LoVo (cell line): ENCODE data around the gene UAP1L1.
A peak's percentile ranks its signal among the peaks of the same experiment; 100 is the strongest.

Source experiments
- DNase-seq: peaks from one replicate; pipeline ENCODE4 v3.0.0-alpha.2; 2016; ENCODE audit warnings: low spot score

Gene UAP1L1

DNA sequence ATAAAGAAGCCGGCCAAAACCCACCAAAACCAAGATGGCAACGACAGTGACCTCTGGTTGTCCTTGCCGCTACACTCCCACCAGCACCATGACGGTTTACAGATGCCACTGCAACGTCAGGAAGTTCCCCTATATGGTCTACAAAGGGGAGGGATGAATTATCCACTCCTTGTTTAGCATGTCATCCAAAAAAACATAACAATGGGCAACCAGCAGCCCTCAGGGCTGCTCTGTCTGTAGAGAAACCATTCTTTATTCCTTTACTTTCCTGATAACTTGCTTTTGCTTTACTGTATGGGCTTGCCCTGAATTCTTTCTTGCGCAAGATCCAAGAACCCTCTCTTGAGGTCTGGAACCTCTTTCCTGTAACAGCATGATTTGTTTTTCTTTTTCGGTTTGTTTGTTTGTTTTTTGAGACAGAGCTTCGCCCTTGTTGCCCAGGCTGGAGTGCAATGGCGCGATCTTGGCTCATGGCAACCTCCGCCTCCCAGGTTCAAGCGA is 2.0 kb upstream of the UAP1L1 start:
- no peak for DNase-seq

DNA sequence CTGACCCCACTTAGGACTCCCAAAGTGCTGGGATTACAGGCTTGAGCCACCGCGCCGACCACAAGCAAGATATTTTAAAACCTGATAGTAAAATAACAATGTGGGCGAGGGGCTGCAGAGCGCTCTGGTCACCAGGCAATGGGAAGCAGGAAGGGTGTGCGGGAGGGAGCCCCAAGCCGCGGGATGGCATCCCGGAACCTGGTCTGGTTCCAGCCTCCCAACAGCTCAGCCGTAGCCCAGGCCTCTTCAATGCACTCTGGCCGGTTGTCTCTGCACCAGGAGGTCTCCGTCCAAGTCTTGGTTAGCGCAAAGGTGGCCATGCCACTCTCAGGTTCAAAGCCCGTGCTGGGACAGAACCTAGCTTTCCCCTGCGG is 694 bp upstream of the UAP1L1 start:
- DNase-seq = no peak

DNA sequence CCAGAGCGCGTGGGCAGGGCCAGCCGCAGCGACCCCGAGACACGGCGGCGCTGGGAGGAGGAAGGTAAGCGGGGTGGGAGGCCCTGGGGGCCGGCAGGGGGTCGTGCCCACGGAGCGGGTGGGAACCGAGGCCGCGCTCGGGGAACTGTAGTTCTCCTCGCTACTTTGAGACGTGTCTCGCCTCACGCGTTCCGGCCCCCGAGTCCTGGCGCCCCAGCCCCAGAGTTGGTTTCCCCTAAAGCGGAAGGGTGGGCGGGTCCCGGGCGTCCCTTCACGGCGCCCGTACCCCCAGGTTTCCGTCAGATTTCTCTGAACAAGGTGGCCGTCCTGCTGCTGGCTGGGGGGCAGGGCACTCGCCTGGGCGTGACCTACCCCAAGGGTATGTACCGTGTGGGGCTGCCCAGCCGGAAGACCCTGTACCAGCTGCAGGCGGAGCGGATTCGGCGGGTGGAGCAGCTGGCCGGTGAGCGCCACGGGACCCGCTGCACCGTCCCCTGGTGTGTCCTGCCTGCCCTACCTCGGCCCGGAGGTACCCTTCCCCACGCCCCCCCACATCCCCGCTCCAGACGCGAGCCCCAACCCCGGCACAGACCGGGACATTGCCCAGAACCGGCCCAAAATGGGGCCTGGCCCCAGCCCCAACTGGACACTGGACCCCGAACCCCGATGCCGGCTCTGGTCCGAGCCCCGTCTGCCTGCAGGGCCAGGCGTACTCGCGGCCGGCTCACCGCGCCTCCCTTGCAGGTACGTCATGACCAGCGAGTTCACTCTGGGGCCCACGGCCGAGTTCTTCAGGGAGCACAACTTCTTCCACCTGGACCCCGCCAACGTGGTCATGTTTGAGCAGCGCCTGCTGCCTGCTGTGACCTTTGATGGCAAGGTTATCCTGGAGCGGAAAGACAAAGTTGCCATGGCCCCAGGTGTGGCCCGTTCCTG is 709 bp downstream of the UAP1L1 start:
- DNase-seq = no peak

DNA sequence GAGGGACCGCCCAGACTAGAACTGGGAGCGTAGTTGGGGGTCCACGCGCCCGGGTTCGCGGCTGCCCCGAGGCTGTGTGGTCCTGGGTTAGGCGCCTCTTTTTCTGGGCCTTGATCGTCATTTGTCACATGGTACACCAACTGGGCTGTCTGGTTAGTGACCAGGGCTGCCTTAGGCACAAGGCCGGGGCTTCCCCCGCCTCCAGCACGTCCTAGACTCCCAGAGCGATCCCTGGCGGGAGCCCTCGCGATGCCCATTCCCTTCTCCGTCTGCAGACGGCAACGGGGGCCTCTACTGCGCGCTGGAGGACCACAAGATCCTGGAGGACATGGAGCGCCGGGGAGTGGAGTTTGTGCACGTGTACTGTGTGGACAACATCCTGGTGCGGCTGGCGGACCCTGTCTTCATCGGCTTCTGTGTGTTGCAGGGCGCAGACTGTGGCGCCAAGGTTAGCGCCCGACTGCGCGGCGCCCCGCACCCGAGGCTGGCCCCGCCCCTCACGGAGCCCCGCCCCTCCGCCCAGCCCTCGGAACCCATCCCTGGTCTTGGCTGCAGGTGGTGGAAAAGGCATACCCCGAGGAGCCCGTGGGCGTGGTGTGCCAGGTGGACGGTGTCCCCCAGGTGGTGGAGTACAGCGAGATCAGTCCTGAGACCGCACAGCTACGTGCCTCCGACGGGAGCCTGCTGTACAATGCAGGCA is 1.5 kb downstream of the UAP1L1 start:
- DNase-seq = no peak

DNA sequence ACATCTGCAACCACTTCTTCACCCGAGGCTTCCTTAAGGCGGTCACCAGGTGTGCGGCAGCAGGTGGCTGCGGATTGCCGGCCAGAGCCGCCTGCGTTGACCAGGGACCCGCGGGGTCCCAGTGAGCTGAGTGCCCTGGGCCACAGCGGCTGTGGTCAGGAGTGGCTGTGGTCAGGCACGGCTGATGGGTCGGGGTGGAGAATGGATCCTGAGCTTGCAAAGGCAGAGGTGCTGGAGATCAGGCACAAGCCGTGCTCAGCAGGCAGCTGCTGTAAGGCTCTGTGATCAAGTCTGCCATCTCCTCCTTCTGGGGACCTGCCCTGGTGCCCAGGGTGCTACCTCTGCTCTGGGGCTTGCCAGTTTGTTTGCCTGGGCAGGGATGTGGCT is 2.1 kb downstream of the UAP1L1 start:
- DNase-seq = no peak

DNA sequence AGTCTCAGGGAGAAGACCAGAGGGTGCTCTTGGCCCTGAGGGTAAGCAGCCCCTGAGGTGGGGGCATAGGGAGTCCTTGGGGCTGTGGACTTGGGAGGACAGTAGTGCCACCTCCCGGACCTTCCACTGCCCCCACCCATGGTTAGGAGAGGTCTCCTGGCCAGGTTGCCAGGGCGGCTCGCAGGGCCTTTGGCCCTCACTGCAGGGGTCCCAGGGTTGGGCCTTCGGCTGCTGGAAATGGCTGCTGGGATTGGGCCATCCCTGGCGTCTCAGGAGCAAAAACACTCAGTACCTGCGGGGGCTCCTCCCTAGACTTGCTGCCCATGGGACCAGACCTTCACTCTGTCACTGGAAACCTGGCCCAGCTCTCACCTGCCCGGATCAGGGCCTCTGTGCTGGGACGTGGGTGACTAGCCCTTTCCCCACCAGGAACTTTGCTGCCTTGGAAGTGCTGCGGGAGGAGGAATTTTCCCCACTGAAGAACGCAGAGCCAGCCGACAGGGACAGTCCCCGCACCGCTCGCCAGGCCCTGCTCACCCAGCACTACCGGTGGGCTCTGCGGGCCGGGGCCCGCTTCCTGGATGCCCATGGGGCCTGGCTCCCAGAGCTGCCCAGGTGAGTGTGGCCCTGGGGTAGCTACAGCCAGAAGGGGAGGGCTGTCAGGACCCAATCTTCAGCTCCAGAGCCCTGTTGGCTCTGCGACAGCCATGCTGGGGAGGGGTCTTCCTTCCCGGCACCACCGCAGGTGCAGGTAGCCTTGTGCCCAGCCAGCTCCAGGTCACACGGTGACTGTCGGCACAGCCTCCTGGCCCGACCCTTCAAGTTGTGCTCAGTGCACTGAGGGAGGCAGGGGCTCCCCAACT is 3.2 kb downstream of the UAP1L1 start:
- no peak for DNase-seq

DNA sequence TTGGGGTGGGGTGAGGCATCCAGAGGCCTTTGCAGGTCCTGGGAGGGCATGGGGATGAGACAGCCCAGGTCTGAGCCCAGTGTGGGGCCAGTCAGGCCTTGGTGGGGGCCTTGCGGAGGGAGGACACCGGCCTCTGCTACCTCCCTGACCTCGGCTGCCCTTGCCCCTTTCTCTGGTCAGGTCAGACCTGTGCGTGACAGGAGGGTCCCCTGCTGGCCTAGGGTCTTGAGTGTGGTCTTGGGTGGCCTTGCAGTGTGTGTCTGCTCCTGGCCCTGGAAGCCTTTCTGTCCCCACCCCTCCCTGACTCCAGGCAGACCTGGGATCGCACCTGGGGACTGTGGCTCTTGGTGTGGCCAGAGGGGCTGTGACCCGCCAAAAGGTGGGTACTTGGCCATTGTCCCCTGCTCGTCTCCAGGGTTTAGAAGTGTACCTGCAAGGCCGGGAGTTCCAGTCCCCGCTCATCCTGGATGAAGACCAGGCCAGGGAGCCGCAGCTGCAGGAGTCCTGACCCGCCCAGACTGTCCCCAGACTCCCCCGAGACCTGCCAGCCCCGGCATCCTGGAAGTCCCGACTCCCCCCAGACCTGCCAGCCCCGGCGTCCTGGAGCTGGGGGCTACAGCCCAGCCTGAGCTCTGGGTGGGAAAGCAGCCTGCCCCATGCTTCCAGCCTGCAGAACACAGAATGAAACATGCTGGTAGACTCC is 5.1 kb downstream of the UAP1L1 start:
- DNase-seq = no peak

DNA sequence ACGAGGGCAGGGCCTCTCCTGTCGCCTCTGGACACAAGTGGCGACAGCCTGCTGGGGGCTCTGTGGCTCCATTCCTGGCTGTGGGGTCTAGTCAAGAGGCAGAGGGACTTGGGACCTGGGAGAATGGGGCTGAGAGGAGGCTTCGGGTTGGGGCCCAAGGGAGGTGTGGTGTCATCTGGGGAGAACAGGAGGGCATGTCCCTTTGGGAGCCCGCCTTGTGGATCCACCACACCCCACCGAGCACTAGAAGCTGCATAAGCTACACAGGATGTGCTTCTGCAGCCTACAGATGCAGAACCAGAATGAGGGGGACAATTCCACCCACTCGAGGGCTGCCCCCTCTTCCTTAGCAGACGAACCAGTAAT is 5.6 kb downstream of the UAP1L1 start:
- no peak for DNase-seq

DNA sequence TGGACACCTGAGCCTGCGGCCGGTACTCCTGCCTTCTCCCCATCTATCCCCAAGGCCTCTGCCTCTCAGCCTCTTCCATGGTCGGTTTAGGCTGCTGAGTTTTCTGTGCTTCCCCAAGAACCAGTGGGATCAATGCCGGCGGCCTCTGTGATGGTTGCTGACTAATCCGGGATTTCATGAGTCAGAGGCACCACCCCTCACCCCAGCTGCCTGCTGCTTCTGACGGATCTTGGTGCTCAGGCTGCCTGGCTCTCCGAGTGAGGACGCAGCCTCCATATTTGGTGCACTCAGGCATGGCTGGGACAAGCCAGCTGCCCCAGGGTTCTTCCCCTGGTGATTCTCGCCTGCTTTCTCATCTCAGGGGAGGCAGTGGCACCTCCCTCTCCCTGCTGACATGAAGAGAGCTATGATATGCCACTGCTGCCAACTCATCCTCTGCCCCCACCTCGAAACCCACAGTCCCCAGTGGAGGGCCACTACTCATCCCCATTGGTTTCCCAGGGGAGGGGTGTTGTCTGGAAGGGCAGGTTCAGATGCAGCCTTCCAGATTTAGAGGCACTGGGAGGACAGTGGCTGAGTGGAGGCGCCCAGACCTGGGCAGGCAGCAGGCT is 6.2 kb downstream of the UAP1L1 start:
- peak; percentile 85 for DNase-seq

DNA sequence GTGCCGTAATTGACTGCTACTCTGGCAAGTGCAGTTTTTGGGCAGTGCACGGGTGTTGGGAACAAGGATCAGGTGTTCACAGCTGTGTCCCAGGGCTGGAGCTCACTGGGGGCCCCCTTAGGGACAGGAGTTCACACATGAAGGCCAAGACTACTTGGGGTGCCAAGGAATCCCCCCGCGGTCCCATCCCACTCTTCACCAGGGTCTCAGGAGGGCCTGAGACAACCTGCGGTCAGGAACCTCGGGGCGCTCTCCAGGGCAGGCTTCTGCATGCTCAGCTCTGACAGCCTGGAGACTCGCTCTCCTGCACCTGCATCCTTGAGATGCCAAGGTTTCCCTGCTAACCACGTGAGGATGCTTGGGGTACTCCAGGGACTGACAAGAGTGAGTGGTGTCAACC is 7.2 kb downstream of the UAP1L1 start:
- DNase-seq = no peak

DNA sequence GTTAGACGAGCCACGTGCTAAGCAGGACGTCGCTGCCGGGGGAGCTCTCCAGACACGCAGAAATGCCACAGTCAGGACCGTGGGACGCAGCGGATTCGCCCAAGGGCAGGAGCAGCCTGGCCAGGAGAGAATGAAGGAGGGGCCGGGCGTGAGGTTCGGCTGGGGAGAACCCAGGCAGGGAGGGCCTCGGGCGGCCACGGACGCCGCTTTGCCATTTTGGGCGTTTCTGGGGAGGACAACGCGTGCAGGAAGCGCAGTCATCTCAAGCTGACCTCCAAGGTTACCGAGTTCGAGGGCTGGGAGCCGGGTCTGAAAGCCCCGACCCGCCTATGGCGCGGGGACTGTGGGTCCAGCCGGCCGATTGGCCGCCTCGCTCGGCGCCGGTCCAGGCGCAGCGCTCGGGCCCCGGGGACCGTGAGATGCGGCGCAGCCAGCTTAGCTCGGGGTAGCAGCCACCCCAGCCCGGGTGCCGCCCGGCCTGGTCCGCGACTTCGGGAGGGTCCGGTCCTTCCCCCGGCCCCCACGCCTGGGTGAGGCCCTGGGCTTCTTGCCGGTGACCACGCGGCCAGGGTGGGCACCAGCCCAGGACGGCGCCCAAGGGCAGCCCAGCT is 8.7 kb downstream of the UAP1L1 start:
- no peak for DNase-seq

DNA sequence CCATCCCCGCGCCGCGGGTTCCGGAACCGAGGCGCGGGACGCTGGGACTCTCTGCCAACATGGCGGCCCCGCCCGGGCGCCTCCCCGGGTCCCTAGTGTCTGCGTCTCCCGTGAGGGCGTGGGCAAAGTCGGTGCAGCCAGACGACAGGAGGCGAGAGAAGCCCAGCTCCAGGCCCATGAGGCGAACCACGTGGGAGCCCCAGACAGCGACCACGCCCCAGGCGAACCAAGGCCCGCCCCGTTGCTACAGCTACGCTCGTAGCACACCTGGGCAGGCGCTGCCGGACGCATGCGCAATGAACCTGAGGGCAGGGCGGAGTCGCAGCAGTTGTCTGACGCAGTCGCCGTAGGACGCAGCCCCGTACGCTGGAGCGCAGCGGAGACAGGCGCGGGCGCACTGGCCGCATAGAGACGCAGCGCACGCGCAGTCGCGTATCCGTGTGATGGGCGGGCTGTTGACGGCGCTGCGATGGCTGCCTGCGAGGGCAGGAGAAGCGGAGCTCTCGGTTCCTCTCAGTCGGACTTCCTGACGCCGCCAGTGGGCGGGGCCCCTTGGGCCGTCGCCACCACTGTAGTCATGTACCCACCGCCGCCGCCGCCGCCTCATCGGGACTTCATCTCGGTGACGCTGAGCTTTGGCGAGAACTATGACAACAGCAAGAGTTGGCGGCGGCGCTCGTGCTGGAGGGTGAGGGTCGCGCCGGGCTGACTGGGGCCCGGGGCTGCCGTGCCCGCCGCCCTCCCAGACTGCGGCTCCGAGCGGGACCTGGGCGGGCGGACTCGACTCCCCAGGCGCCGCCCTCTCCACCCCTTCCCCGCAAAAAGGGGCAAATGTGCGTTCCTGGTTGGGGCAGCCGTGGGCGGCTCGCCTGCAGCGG is 9.5 kb downstream of the UAP1L1 start, which contains the start of gene MAN1B1:
Gene MAN1B1 (plus strand): TSS at position 455 of the 878 bp plus-strand sequence. CDS start 15 bp downstream, at position 470.
- peak; percentile 99 for DNase-seq

DNA sequence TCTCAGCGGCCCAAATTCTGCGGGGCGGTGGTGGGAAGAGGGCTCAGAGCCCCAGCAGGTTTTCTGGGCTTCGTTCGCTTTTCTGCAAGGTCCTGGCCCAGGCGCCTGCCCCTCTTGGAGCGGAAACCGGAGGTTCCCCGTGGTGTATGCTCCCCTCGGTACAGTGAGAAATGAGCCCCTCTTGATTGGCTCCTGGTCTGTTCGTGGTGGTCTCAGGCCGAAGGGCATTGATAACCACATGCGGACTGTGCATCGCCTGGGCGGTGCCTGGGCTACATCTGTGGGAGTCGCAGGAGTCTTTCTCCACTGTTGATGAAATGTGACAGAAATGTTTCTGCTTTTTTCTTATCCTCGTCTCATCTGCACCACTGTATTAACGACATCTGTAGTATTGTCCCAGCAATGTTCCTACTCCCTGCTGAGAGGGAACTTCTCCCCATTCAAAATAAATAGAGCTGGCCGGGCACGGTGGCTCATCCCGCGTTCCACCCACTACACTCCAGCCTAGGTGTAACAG is 10.2 kb downstream of the UAP1L1 start:
- DNase-seq = no peak

DNA sequence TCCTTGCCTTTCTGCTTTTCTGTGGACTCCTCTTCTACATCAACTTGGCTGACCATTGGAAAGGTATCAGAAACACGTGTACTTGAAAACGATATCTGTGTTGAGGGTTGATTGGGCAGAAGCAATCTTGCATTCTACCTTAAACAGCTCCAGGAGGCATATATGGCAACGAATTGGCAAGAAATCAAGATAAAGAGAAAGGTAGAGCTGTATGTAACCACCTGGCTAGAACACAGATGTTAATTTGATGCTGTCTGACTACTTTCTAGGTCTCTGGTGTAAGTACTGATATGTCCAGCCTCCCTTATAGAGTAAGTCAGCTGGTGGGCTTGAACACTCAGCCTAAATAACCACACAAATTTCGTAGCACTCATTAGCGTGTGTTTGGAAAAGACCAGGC is 10.8 kb downstream of the UAP1L1 start:
- no peak for DNase-seq

DNA sequence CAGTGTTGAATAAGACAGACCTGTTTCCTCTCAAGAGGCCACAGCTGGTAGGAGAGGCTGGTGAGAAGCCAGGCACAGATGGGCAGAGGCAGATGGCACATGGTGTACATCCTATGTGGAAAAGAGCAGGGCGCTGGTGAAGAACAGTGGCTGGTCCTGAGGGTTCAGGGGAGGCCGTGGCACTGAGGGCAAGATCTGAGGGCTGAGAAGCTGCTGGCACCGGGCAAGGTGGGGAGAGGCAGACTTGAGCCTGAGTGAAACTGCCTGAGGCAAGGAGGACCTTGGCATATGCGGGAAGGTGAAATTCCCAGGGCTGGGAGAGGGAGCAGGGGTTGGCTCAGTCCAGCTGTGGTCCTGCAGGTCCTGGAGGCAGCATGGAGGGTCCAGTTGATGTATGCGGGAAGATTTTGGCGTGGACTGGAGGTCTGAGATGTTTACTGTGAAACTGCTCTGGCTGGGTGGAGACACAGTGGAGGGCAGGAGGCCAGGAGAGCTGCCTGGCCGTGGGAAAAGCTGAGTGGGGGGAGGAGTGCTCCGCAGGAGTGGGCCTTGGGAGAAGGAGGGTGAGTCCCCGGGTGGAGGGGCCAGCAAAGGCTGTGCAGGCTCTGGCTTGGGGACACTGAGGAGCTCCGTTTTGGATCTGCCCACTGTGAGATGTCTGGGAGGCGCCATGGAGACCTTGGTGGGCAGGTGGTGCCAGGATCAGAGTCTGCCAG is 12.1 kb downstream of the UAP1L1 start:
- DNase-seq = no peak

DNA sequence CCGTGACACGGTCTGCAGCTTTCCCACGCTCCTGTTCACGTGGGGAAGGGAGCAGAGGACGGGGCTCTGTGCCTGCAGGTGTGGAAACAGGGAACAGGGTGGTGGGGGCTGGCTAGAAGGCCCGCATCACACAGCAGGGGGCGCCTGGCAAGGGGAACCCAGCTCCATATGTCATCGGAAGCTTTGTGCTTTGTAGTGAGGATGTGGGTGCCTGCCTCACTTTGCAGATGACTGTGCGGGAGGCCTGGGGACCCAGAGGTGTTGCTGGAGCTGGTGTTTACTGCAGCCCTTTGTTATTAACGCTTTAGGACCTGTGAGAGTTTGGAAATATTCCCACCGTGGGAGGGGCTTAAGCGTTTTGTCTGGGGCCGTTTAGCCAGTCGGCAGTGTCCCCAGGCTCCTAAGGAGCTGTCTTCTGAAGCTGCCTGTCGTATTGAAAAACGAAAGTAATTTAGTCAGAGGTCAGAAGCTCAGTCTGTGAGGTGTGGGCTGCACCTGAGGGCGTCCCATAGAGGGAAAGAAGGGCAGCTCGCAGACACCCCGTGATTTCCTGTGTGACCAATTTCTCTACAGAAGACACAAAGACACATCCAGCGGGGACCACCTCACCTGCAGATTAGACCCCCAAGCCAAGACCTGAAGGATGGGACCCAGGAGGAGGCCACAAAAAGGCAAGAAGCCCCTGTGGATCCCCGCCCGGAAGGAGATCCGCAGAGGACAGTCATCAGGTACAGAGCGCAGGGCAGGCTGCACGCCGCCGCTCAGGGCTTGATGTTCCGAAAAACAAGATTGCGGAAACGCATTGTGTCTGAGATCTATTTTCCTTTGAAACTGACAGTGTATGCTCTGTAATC is 18.6 kb downstream of the UAP1L1 start:
- no peak for DNase-seq

DNA sequence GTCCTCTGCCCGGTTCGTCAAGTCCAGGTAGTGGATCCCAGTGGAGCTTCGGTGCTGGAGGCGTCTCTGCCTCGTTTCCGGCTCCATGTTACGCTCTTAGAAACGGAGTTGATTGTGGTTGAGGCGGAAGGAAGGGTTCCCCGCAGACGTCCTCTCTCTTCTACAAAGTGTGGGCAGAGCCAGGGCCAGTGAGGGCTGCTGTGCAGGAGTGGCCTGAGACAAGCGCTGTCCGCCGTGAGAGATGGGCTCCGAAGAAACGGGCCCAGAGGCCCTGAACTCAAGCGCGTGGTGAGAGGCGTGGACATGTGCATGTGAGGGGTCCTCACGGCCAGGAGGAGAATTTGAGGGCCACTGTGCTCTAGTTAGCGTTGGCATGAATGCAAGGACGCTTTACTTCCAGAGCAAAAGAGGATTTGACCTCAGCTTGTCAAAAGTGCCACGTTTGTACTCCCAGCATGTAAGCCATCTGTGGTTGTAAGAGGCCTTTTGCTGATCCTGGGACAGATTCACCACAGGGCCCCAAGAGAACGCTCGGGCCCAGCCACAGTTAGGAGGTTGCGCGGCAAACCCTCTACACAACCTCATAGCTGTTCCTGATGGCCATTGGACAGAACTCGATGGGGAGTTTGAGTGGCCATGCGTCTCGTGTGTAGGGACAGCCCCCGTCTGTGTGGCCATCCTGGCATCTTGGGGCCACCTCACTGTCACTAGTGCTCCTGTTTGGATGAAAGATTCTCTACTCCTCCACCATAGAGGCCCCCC is 19.6 kb downstream of the UAP1L1 start:
- DNase-seq = no peak
